ENCODE data around the gene OCRL.

GRCh38 chrX:129494887-129495286 lies 45.2 kb upstream of the OCRL start:
- TF ChIP-seq CTCF (IDR thresholded peaks at IDR 0.05; ENCODE audit: insufficient read depth, low read depth, low read length) (no peak), EZH2 (IDR thresholded peaks at IDR 0.05; ENCODE audit: insufficient read depth, low read length) (no peak)
